BJ (cell line): ENCODE data around the gene FOXP1. TPM values are rescaled to one million over a fixed set of nuclear protein-coding genes. Genes with fewer than 3 reads are reported as not detected.

Experiments used
- CTCF ChIA-PET: fragments of 350-600 bp; formaldehyde crosslinking; extraction: SDS; loops from one replicate; lab custom pipeline; 2021; ENCODE audit warnings: antibody characterized with exemption, inconsistent platforms; lab: Yijun Ruan, JAX
- POLR2A ChIA-PET: fragments of 300-600 bp; sonication (Branson Sonifier 250); formaldehyde crosslinking; extraction: SDS; loops from one replicate; lab custom pipeline; 2021; ENCODE audit warnings: antibody characterized with exemption; lab: Charles Lee
- DNase-seq: peaks from one replicate; pipeline ENCODE4 v3.0.0-alpha.2; 2011; ENCODE audit warnings: low read depth
- H3K27me3 ChIP-seq: 2 replicates; pipeline ENCODE4 v1.6.0; 2011; ENCODE audit warnings: low read length; ENCODE audit not compliant: control insufficient read depth, insufficient read depth
- H3K36me3 ChIP-seq: 2 replicates; pipeline ENCODE4 v1.5.1; 2011; ENCODE audit warnings: low read length; ENCODE audit not compliant: control insufficient read depth, insufficient read depth
- H3K4me3 ChIP-seq: 2 replicates; pipeline ENCODE4 v1.5.1; 2011; ENCODE audit warnings: low read depth, mild to moderate bottlenecking, control low read depth, low read length
- polyA plus RNA-seq: library from polyadenylated mRNA; depleted of rRNA; stranded (reverse); fragments of >200 nt; gene quantifications from 2 replicates; pipeline ENCODE4 v1.2.3, GENCODE V29; 2011
- TF ChIP-seq, protein P1 (sequence below): IDR thresholded peaks from 2 replicates; pipeline ENCODE4 v1.5.1; 2011; ENCODE audit warnings: low read depth, mild to moderate bottlenecking, control low read depth, inconsistent platforms, low read length, moderate library complexity; ENCODE audit not compliant: insufficient read depth

Gene FOXP1
- polyA plus RNA-seq, 1 experiment = 37.0 TPM

- POLR2A ChIA-PET = no interaction called here
- Histone ChIP-seq H3K4me3 (no peak overlapping the region), H3K36me3 (no peaks in the 10 kb centered on the region), H3K27me3 (no peaks in the 10 kb centered on the region)
- CTCF ChIA-PET = no interaction called here
- no peak for DNase-seq
- TF ChIP-seq, protein P1, sequence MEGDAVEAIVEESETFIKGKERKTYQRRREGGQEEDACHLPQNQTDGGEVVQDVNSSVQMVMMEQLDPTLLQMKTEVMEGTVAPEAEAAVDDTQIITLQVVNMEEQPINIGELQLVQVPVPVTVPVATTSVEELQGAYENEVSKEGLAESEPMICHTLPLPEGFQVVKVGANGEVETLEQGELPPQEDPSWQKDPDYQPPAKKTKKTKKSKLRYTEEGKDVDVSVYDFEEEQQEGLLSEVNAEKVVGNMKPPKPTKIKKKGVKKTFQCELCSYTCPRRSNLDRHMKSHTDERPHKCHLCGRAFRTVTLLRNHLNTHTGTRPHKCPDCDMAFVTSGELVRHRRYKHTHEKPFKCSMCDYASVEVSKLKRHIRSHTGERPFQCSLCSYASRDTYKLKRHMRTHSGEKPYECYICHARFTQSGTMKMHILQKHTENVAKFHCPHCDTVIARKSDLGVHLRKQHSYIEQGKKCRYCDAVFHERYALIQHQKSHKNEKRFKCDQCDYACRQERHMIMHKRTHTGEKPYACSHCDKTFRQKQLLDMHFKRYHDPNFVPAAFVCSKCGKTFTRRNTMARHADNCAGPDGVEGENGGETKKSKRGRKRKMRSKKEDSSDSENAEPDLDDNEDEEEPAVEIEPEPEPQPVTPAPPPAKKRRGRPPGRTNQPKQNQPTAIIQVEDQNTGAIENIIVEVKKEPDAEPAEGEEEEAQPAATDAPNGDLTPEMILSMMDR = no peak
Observed at GRCh38 chr3:71075494-71075893, 508.0 kb downstream of the FOXP1 start.

DNA sequence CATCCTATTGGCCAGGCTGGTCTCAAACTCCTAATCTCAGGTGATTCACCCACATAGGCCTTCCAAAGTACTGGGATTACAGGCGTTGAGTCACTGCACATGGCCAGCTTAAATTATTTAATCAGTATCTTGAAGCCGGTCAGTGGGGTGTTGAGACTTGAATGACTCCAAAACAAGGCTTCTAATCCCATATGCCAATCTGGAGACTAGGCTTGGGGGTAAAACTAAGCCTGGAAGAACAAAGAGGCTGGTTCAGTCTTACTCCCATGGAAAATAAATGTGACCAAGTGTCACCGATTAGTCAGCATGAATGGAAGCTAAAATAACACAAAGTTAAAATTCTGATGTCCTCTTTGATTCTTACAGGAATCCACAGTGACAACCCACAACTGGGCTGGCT lies 509.1 kb downstream of the FOXP1 start:
- H3K27me3 ChIP-seq = no peaks in the 10 kb centered on the region
- DNase-seq = no peak

DNA sequence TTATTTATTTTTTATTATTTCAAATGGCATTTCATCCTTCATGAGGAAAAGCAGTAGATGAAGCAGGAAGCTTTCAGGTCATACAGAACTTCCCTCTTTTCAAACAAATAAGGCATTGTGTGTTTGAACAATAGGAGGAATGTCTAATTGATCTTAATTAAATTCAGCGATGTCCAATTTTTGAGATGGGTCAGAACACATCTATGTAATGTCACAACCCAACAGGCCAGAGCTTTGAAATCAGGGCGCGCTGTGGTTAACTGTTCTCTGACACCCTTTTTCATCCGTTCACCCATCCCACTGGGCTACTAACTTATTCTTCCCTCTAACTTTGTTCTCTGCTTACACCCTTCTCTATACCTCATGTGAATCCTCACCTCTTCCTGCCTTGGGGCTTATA lies 510.5 kb downstream of the FOXP1 start:
- ChIA-PET POLR2A (no interaction called here), CTCF (no interaction called here)
- H3K4me3 ChIP-seq = no peak overlapping the region
- no peaks in the 10 kb centered on the region for H3K36me3 ChIP-seq
- no peaks in the 10 kb centered on the region for H3K27me3 ChIP-seq
- TF ChIP-seq, protein P1 = no peak
- no peak for DNase-seq

More for the DNA sequence above, 509.1 kb downstream of the FOXP1 start:
- ChIA-PET CTCF (interaction anchor here (0.6 to 1.0 kb wide), 2 partner anchors 185 to 510 kb away, joined by 3 read pairs; no protein-coding TSS in a partner anchor), POLR2A (no interaction called here)
- no peaks in the 10 kb centered on the region for H3K36me3 ChIP-seq
- no peak overlapping the region for H3K4me3 ChIP-seq
- TF ChIP-seq, protein P1 = no peak

DNA sequence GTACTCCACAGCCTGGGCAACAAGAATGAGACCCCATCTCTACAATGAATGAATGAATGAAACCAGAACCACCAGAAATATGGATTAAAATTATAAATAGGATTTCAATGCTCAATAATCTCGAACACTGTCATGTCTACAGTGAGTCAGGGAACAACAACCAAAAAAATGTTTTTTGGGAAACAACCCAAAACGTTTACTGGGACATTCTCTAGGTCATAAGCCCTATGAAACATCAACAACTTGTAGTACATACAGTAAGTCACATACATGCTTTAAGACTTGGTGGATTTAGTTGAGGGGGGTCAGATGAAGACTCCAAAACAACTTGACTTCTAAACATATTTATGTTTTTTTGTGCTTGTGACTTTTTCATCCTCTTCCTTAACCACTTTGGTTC lies 511.2 kb downstream of the FOXP1 start:
- Histone ChIP-seq H3K36me3 (no peaks in the 10 kb centered on the region), H3K27me3 (no peaks in the 10 kb centered on the region), H3K4me3 (no peak overlapping the region)
- TF ChIP-seq, protein P1 = no peak
- POLR2A ChIA-PET = no interaction called here
- DNase-seq = no peak
- CTCF ChIA-PET = no interaction called here

- TF ChIP-seq, protein P1 = no peak
- CTCF ChIA-PET = no interaction called here
- H3K36me3 ChIP-seq = no peaks in the 10 kb centered on the region
- POLR2A ChIA-PET = no interaction called here
- H3K4me3 ChIP-seq = no peak overlapping the region
- H3K27me3 ChIP-seq = no peaks in the 10 kb centered on the region
- DNase-seq = no peak
Observed at GRCh38 chr3:71070497-71071463, 512.7 kb downstream of the FOXP1 start.
